T-helper 1 cell (primary cell): ENCODE measurements around the gene ZIC2.
A peak's percentile ranks its signal among the peaks of the same experiment; 100 is the strongest.

Experiments used
- DNase-seq, 5 donors: peaks; one replicate each; pipeline ENCODE4 v3.0.0-alpha.2; 2012 to 2020

ZIC2 gene

DNA sequence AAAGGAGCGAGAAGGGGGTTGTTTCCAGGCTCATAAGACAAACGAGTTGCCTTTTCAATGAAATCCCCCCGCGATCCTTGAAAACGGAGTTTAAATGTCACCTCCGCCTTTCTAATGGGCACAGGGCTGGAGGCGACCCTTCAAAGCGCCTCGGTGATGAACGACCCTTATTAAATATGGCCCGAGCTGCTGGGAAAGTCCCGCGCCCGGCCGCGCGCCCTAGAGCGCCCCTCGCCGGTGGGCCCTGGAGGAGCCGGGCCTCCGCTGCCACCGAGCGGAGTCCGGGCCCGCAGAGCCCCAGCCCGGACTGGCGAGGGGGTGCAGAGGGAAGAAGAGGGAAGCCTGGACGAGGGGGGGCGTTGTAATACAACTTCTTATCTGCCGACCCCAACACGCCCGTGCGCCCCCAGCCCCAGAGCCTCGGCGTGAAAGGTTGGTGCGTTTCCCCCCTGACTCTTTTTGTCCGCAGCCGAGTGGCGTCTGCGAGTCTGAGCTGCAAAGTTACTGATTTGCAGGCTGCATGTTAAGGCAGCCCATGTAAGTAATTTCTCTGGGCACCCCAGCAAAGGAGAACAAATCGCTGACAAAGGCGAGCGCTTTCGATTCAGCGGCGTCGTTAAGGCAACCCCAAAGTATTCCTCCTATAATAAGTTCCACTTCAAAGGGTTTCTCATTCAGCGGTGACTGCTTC is 21.9 kb upstream of the ZIC2 start:
- DNase-seq = no peak

DNA sequence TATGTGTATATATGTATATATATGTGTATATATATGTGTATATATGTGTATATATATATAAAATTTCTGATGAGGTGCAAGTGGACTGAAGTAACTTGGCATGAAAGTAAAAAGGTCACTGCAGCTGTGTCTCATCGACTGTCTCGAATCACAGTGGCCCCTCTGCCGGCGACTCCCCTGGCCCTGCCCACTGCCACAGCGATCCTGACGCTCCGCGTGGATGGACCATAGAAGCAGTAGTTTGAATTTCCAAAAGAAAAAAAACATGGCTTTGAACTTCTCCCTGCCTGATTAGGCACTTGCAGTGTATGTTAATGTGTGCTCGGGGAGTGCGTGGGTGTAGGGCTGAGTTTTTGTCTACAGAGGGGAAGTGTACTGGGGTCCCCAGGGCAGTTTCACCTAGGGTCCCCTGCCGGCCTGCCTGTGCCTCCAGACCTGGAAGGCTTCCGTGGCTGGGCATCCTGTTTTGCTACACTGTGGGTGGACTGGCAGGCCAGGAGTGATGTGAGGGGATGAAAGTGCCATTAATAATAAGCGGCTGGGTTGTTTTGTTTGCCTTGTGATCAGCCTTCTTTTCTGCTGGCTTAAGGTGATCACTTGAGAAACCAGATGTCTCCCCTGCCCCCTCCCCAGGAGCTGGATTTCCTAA is 20.8 kb upstream of the ZIC2 start:
- no peak for DNase-seq

DNA sequence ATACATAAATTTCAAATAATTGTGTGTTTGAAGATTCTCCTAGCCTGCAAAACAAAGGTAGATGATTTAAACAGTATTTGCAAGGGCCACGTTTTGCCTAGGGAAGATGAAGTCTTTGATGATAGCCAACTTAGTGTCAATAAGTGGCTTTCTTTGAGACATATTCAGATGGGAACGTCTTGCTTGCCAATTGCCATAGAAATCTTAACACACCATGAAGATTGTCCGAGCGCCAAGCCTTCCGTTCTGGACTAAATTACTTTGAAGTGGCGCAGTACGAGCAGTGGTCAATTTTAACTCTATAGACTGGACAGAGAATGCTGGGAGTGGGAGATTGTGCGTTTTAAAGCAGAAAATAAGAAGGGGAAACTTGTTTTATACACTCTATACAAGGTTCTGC is 19.9 kb upstream of the ZIC2 start:
- DNase-seq = no peak

DNA sequence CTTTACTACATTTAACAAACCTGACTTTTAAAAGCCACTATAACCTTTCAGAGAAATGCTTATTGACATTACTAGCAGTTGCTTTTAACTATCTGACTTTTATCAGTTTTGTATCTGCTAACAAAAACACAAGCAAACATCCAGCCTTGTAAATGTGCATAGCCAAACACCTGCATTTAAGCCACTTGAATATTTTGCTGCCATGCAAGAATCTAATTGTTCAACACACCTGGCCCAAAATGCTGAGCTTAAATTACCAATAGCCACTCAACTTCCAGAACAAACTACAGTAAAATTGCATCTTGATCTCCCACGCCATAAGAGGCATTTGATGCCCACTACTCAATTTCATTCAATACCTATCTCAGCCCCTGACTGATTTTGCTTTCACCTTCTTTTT is 19.3 kb upstream of the ZIC2 start:
- DNase-seq = no peak

DNA sequence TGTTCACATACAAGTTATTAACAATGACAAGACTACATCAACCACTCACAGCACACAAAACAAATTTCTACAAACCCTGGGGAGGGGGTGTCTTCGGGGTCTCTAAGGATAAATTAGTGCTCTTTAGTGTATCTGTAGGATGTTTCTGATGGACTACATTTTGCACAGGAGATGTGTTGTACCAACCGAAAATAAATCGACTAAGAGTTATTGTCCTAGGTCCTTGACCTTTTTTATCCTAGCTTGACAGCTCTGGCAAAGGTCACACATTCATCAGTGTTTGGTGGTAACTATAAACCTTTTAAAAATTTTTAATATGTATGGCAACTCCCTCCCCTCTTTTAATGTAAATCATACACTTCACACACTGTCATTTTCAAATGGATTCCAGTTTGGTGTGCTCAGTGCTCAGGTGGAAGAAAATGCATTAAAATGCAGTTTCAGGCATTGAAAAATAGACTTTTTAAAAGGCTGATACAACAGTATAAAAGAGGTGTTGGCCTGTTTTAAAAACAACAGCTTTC is 17.7 kb upstream of the ZIC2 start:
- DNase-seq = no peak

DNA sequence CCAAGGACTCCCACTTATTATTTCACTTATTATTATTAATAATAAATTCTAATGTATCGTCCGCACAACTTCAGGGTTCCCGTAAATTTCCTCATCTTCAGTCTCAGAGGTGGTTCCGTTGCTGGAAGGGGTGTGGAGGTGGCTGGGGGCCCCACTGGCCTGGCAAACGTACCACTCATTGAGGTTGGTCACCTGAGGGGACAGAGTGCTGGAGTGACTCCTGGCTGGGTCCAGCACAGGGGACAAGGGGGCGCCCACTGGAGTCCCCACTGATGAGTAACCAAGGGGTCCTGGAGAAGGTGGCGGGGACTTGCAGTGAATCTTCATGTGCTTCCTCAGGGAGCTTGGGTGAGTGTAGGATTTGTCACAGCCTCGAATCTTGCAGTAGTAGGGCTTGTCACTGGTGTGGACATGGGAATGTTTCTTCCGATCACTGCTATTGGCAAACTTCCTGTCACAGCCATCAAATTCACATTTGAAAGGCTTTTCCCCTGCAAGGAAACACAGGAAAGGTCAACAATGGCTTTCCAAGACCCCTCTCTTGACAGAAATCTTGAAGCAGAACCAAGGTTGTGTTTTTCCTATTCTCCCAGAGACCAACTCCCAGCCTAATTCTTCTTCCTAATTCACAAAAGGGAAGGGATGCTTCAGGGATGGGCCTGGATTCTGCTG is 16.1 kb upstream of the ZIC2 start:
- DNase-seq = no peak

DNA sequence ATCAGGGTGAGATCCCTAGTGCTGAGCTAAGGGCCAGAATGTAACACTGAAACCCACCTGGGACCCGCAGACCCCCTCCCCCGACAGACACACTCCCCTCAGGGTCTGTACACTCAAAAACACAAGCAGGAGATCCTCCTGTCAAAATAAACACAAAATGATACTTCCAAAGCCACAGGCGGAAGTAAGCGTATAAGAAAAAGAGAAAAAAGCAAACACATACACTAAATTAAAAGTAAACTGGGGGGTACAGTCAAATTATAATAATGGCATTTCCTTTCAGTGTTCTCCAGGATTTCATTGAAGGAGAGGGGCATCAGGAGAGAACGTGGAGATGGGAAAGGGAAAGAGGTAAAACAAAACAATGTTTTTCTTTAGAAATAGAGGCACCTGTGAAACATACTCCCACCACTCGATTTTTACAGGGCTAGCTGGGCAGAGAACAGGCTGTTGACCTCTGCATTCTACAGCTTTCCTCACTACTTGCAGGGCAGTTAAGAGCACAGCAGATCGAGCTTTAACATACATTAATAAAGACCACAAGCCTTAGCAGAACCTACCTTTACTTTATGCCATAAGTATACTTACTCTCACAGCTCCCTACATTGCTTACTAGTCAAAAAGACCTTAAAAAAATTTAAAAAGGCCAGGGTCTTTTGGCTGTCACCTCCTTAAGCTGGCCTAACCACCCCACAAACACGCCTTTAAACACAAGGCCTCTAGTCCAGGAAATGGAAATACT is 15.3 kb upstream of the ZIC2 start:
- DNase-seq = no peak

DNA sequence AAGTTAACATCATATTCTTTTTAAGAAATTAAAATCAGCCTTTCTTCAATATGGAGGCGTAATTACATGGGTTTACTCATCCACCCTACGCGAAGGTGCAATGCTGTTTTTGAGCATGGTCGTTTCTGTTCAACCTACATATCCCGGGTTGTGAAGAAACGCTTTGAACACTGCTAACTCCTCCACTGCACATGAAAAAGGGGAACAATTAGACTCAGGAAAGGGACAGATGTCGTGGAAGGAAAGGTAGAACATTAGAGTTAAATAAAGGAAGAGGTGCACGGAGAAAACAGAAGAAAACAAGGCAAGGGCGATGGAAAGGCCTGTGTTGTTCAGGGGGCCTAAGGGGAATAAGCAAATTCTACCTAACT is 14.1 kb upstream of the ZIC2 start:
- no peak for DNase-seq

DNA sequence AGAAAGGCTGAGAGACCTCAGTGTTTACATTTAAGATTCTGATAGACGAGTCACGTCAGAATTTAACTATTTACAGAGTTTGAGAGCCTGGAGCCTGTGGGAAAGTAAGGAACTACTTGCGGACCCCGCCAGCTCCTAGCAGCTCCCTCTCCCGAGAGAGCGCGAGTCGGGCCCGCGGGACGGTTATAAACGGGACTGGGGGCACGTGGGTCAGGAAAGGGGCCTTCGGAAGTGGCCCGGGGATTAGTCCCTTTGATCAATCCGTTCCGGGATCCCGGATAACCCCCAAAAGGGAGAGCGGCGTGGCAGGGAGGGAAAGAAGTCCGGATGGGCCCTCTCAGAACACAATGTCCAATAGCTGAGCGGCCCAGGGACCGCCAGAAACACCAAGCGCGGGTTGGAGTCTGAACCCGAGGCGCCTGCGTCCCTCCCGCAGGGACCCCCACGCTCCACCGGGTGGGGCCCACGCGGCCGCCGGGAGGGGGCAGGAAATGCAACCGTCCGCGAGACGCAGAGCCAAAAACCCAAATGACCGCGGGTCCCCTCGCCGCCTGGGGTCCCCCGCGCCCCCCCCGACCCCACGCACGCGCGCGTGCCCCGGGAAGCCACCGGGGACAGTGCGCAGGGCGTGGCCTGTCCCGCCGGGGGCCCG is 13.6 kb upstream of the ZIC2 start:
- no peak for DNase-seq

DNA sequence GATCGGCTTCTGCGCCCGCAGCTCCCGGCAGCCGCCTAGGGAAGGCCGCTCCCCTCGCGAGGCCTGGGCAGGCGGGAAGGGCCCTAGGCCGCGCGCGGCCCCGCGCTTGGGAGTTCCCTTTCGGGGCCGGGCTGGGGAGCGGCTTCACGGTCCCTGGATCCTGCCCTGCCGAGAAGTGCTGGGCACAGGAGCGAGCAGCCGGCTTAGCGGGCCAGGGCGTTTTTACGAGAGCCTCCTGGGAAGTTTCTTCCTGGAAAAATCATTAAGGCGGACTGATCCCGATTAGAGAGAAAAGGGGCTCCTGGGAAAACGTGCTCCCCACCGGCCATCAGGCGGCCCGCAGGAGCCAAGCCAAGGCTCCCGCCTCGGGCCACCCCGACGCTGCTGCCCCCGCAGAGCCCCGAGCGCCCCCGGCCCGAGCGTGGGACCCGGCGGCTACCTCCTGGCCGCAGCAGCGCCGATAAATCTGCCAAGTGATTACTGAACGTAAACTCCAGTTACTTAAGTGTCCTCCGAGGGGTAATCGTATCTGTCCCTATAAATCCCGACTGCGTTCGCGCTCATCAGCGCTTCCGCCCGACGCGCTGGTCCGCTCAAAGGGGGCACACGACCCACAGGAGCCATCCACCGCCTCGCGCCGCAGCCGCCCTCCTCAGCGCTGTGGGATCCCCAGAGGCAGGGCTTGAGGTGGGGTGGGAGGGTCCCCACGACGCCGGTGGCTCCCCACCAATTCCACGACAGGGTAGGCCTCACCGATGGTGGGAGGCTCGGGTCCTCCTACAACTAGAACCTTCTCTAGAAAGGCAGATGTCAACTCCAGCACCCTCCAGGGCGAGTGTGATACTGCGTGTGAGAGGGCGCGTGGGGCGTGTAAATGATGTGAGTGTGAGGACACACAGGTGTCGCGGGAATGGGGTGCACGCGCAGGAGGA is 12.8 kb upstream of the ZIC2 start:
- DNase-seq = no peak

DNA sequence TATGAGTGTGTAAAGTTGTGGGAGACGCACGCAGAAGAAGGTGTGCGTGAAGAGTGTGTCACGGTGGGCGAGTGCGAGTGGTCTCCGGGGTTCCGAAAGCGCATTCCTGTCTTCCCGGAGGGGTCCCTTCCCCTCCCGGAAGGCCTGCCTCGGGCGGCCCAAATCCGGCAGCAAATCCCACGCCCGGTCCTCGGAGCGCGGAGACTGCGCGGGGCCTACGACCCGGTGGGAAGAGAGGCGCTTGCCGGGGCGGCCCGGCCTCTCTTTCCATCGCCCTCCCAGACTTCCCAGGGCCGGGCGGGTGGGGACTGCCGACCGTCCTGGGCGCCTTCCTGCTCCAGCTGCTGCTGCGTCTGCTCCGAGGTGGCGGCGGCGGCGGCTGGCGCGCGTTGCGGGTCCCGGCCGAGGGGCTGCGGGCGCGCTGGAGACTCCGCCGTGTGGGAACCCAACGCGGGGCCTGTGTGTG is 12.1 kb upstream of the ZIC2 start:
- DNase-seq = no peak

DNA sequence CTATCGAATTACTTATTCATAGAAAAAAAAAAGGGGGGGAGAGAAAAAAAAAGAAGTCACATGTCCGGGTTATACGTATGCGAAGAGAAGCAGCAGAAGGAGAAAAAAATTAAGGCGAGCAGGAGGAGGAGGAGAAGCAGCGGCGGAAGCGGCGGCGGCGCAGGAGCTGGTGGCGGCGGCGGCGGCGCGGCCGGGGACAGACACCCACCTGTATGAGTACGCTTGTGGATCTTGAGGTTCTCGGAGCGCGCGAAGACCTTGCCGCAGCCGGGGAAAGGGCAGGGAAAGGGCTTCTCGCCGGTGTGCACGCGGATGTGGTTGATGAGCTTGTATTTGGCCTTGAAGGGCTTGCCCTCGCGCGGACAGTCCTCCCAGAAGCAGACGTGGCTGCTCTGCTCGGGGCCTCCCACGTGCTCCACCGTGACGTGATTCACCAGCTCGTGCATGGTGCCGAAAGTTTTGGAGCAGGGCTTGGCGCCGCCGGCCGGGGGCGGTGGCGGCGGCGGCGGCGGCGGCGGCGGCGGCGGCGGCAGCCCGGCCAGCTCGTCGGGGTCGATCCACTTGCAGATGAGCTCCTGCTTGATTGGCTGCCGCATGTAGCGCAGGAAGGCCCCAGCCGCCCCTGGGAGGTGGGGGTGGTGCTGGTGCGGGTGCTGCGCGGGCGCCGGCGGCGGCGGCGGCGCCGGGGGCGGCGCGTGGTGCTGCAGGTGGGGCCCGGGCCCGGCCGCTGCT is 11.5 kb upstream of the ZIC2 start:
- peak in 1 of 5 donors; percentile 33 for DNase-seq

DNA sequence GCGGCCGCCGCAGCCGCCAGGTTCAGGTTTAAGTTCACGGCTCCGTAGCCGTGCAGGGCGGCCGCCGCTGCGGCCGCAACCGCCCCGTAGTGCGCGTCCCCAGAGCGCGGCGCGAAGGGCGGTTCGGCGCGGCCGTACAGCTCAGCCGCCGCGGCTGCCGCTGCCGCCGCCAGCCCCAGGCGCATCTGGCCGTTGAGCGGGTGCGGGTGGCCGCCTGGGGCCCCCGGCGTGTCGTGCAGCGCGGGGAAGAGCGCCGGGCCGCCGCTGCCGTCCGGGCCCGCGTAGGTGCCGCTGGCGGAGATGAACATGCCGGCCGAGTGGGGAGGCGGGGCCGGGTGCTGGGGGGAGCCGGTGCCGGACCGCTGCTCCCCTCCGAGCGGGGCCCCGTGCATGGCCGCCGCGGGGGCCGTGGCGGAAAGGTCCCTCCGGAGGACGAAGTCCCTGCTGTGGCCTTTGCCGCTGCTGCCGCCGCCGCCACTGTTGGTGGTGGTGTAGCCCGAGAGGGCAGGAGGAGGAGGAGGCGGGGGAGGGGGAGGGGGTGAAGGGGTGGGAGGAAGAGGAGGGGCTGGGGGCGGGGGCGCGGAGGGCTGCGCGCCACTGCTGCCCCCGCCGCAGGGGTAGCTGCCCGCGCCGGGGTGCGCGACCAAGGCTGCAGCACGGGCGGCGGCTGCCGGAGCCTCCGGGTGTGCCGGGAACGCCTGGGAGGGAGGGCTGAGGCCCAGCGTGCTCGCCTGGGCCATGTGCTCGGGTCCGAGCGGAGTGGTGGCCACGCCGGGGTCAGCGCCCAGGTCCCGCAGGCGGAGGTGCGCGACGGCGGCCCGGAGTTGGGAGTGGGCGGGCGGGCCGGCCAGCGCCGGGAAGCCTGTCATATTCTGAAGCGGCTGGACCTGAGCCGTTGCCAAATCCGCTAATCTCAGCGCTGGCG is 10.7 kb upstream of the ZIC2 start:
- DNase-seq = no peak

DNA sequence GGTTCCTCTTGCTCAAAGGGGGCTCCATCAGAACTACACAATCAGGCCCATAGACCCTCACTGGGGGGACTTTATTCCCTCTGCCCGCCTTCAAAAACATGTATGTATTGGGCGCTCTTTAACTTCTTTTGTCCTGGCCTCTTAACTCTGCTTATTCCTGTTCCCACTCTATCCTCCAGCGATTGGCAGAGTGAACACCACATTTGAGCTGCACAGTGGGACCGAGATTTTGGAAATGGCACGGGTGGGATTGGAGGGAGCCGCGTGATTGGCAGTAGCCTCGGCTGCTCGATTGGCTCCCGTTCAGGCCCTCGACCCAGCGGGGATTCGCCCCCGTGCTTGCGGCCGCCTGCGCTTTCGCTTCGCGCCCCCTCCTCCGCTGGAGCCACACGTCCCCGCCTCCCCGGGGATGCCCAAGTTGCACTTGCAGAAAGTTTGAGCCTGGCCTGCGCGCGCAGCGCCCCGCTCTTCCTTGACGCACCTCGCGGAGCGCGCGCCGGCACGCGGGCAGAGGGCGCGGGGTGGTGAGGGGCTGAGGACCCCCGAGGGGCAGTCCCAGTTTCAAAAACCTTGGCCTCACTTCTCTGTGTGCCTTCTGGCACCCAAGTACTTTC is 9.9 kb upstream of the ZIC2 start, which contains the start of gene ZIC5:
TSS of gene ZIC5 (minus strand) at position 192 of the 614 bp plus-strand sequence. CDS start at position 28, 164 bp downstream.
- no peak for DNase-seq

DNA sequence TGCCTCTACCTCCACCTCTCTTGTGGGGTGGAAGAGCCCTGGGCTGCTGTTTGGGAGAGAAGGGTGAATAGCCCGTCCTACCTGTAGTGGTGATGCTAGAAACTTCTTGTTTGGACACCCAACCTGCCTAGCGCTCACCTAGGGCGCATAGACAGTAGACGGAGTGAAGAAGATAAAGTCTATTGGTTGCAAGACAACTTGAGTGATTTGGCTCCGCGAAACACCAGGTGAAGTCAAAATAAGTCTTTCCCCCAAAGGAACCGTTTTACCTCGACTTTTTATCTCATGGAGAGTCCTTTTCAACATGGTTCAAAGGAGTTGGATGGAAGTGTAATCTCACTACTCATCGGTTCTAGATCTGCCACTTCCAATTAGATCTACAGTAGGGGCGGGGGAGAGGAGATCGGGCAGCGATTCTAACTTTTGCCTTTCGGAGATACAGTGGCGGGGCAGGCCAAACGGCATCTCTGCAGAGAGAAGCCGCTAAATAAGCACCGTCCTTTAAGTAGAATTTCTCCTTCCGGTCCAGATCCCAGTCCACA is 9.3 kb upstream of the ZIC2 start:
- no peak for DNase-seq

DNA sequence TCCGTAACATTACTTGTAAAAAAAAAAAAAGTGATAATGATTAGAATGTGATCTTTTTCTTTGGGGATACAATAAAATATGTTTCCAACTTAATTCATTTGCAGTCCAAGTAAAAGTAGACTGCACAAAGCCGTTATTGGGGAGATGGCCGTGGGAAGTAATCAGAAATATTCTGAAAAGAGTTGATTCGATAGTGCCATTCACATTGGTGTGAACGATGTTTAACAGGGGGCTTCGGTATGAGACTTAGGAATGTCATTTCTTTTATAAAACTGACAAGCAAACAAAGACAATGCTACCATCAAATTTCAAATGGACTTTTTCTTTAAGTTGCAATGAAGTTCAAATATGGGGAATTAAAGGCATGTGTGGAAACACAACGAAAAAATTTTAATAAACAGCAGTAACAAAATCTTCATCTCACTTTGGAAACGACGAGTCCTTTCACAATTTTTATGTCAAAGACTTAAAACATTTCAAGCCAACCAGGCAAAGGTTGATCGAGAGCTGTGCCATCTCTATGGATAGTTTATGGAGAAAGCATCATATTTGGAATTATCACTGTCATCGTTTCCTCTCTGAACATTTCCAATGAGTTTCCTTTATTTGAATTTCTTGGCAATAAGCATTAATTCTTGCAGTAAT is 8.3 kb upstream of the ZIC2 start:
- DNase-seq = no peak

DNA sequence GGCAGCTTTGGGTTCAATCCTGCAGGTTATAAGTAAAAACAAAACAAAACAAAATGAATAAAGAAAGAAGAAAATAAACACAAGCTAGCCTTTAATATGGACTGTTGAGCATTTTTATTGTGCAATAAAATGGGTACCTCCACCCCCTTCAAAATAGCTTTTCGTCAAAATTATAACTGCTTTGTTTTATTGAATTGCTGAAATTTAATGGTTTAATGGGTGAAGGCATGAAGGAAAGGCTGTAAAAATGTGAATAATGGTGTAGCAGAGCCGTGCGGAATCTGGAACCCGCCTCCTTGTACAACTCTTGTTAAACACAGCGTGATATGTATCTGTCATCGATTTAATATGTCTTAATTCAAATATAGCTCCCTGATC is 7.8 kb upstream of the ZIC2 start:
- DNase-seq = no peak

DNA sequence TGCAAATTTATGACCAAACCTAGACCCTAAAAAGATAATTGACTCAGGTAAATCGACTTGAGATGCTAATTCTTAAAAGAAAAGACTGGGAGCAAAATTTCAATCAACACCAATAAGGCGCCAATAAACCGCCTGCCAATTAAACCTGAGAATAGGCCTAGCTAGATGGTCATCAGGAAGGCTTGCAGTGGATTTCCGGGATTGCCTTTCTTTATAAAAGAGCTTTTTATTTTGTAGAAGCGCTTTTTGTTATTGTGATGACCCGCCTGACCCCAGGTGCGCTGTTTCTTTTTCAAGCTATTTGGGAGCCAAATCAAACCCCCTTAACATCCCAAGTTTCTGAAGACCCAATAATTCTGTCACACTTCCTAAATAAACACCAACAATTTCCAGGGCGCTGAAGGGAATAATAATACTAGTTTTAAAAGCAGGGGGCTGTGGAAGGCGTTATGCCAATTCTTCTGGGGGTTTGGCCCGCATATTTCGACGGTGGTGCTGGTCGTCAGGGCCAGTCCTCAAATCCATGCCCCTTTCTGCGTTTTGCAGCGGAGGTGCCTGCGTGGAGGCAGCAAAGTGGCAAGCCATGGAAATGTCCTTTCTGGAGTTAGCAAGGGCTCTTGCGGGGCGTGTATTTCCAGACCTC is 7.2 kb upstream of the ZIC2 start:
- DNase-seq = no peak
